ENCODE data around the gene IL17C.
A peak's percentile ranks its signal among the peaks of the same experiment; 100 is the strongest.
"Not testable (repeated sequence)": the region's sequence is repeated elsewhere in the genome, so short reads cannot be mapped to it uniquely, and the experiment has no call there.

The IL17C gene

GRCh38 chr16:88662222-88662842 is 24.0 kb downstream of the IL17C start:
- TF ChIP-seq CTCF (IDR thresholded peaks at IDR 0.05), result no peak
- Histone ChIP-seq H3K4me1 (peaks cover 0 to 20% (median 11%) of the 10 kb centered on the region in 4 donors), H3K36me3 (peaks cover 0 to 12% (median 7%) of the 10 kb centered on the region in 3 donors), H3K4me3 (peak overlapping the region; percentile 86 to 93), H3K27me3 (no peaks in the 10 kb centered on the region), H3K9me3 (no peaks in the 10 kb centered on the region), H3K27ac (peak overlapping the region; percentile 81 to 82)
- no peak for DNase-seq
- intact Hi-C loops (cut with DNase I; ENCODE audit: low total_unique reads), result no loop called here

- Histone ChIP-seq H3K36me3 (peaks cover 0 to 5% (median 2%) of the 10 kb centered on the region in 3 donors), H3K27me3 (no peaks in the 10 kb centered on the region), H3K4me1 (peaks cover 0 to 20% (median 11%) of the 10 kb centered on the region in 4 donors), H3K9me3 (no peaks in the 10 kb centered on the region), H3K4me3 (peak within 1 kb of the TSS; percentile 86 to 93), H3K27ac (peak within 1 kb of the TSS; percentile 81 to 82)
- no peak for TF ChIP-seq CTCF (IDR thresholded peaks at IDR 0.05)
- peak; percentile 97 to 98 for DNase-seq
- intact Hi-C loops (cut with DNase I; ENCODE audit: low total_unique reads), result no loop called here
Observed at GRCh38 chr16:88662843-88663606, 24.7 kb downstream of the IL17C start, which contains the start of gene MVD. TSS of gene MVD (minus strand) at chr16:88663091. CDS start at chr16:88663080, 11 bp downstream.

- Histone ChIP-seq H3K27ac (no peak overlapping the region), H3K9me3 (no peaks in the 10 kb centered on the region), H3K4me1 (peaks cover 0 to 20% (median 11%) of the 10 kb centered on the region in 4 donors), H3K4me3 (no peak overlapping the region), H3K27me3 (no peaks in the 10 kb centered on the region), H3K36me3 (no peaks in the 10 kb centered on the region)
- no peak for TF ChIP-seq CTCF (IDR thresholded peaks at IDR 0.05)
- intact Hi-C loops (cut with DNase I; ENCODE audit: low total_unique reads), result no loop called here
- DNase-seq, result no peak
Observed at GRCh38 chr16:88665148-88665547, 26.8 kb downstream of the IL17C start.

GRCh38 chr16:88665570-88665969 is 27.2 kb downstream of the IL17C start:
- DNase-seq, result no peak
- no peak overlapping the region for H3K4me3 ChIP-seq
- peaks cover 0 to 20% (median 11%) of the 10 kb centered on the region in 4 donors for H3K4me1 ChIP-seq
- no peak overlapping the region for H3K27ac ChIP-seq
- H3K36me3 ChIP-seq, result no peaks in the 10 kb centered on the region
- intact Hi-C loops (cut with DNase I; ENCODE audit: low total_unique reads), result no loop called here
- H3K9me3 ChIP-seq, result no peaks in the 10 kb centered on the region
- TF ChIP-seq CTCF (IDR thresholded peaks at IDR 0.05), result no peak
- no peaks in the 10 kb centered on the region for H3K27me3 ChIP-seq

- Histone ChIP-seq H3K4me1 (peaks cover 0 to 10% (median 5%) of the 10 kb centered on the region in 4 donors), H3K36me3 (peaks cover 0 to 8% (median 0%) of the 10 kb centered on the region in 3 donors)
- intact Hi-C loops (cut with DNase I; ENCODE audit: low total_unique reads), result no loop called here
Observed at GRCh38 chr16:88667461-88667860, 29.1 kb downstream of the IL17C start.

GRCh38 chr16:88669493-88669892 is 31.1 kb downstream of the IL17C start:
- H3K36me3 ChIP-seq, result peaks cover 0 to 18% (median 7%) of the 10 kb centered on the region in 3 donors
- DNase-seq; H3K9me3 ChIP-seq; H3K27ac ChIP-seq; intact Hi-C loops (cut with DNase I; ENCODE audit: low total_unique reads); H3K27me3 ChIP-seq; H3K4me3 ChIP-seq; H3K4me1 ChIP-seq: not testable (repeated sequence)

More at GRCh38 chr16:88667461-88667860, 29.1 kb downstream of the IL17C start:
- Histone ChIP-seq H3K27ac (no peak overlapping the region), H3K9me3 (no peaks in the 10 kb centered on the region), H3K4me3 (no peak overlapping the region), H3K27me3 (no peaks in the 10 kb centered on the region)
- no peak for DNase-seq
- TF ChIP-seq CTCF (IDR thresholded peaks at IDR 0.05), result no peak
